MCF 10A (cell line): Measurements from ENCODE around the gene NUP54. TPM values are rescaled to one million over a fixed set of nuclear protein-coding genes. Genes with fewer than 3 reads are reported as not detected.

Experiments
- BruUV-seq: library from RNA; stranded (reverse); fragments of 400-500 nt; replicated peaks from 2 replicates; lab custom pipeline; 2021; lab: Mats Ljungman, UMichigan
- CTCF ChIA-PET: fragments of 300-600 bp; sonication (Branson Sonifier 250); formaldehyde crosslinking; extraction: SDS; loops from one replicate; lab custom pipeline; 2021; ENCODE audit warnings: antibody characterized with exemption, inconsistent platforms; lab: Yijun Ruan, JAX
- POLR2A ChIA-PET: fragments of 300-600, 350-650 bp; sonication (Branson Sonifier 250); formaldehyde crosslinking; extraction: SDS; loops from one replicate; lab custom pipeline; 2020; ENCODE audit warnings: antibody characterized with exemption, inconsistent platforms; lab: Yijun Ruan, JAX
- DNase-seq: peaks from one replicate; pipeline ENCODE4 v3.0.0-alpha.2; 2018; ENCODE audit not compliant: unreplicated experiment
- H3K27ac Mint-ChIP-seq: one replicate; pipeline ENCODE4 v1.8.0; 2022; ENCODE audit warnings: mild to moderate bottlenecking, low read depth, mixed read lengths; ENCODE audit not compliant: unreplicated experiment
- H3K27me3 Mint-ChIP-seq: one replicate; pipeline ENCODE4 v1.8.0; 2022; ENCODE audit warnings: mixed read lengths; ENCODE audit not compliant: insufficient read depth, unreplicated experiment
- H3K36me3 Mint-ChIP-seq: one replicate; pipeline ENCODE4 v1.8.0; 2022; ENCODE audit warnings: mild to moderate bottlenecking, moderate library complexity, mixed read lengths; ENCODE audit not compliant: insufficient read depth, unreplicated experiment
- H3K4me1 Mint-ChIP-seq: one replicate; pipeline ENCODE4 v1.8.0; 2022; ENCODE audit warnings: mixed read lengths; ENCODE audit not compliant: insufficient read depth, unreplicated experiment
- H3K4me3 Mint-ChIP-seq: one replicate; pipeline ENCODE4 v1.8.0; 2022; ENCODE audit warnings: mild to moderate bottlenecking, moderate library complexity, mixed read lengths; ENCODE audit not compliant: unreplicated experiment
- H3K9me3 Mint-ChIP-seq: one replicate; pipeline ENCODE4 v1.8.0; 2022; ENCODE audit warnings: mixed read lengths; ENCODE audit not compliant: unreplicated experiment
- intact Hi-C: fragments of 100-400 bp; cut with micrococcal nuclease; formaldehyde crosslinking; loops from 2 replicates; pipeline ENCODE4 v1.14.1; 2022
- total RNA-seq: library from RNA; stranded (reverse); gene quantifications from 2 replicates; pipeline ENCODE4 v1.2.3, GENCODE V29; 2022
- TF ChIP-seq, protein P1 (sequence below): fragments of 200-600 bp; IDR thresholded peaks from one replicate; pipeline ENCODE4 v1.8.0; 2022; ENCODE audit warnings: antibody characterized with exemption, mild to moderate bottlenecking; ENCODE audit not compliant: unreplicated experiment

The NUP54 gene
- total RNA-seq, 1 experiment from 2014 or later: 51.5 TPM

DNA sequence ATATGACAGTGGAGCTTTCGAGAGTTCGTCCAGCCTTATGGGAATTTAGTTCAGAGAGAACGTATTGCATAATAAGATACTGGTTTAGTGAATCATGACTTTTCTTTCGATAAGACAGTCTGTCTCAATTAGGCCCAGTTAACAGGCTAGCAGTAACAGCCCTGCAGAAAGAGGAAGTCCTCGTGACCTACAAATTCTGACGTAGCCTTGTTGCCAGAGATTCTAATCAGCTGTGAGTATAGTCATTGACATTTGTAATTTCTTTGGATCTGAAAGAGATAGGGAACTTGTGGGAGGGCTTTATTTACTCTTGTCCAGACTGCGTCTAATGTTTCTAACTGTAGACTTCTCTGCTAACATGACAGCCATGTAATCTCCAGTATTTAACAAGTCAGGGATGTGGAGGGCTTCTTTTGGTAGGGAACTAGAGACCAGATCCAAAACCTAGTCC, 57.9 kb downstream of the NUP54 start:
- POLR2A ChIA-PET: interaction anchor here (0.5 to 8.2 kb wide), 21 partner anchors 9 to 1728 kb away, joined by 3 to 60 read pairs (median 3); partner anchors contain the start of genes BTC, NAAA, NUP54 and SDAD1
- peak overlapping the region; percentile 80 for H3K27ac Mint-ChIP-seq
- H3K4me3 Mint-ChIP-seq: peak overlapping the region; percentile 17
- TF ChIP-seq, protein P1, sequence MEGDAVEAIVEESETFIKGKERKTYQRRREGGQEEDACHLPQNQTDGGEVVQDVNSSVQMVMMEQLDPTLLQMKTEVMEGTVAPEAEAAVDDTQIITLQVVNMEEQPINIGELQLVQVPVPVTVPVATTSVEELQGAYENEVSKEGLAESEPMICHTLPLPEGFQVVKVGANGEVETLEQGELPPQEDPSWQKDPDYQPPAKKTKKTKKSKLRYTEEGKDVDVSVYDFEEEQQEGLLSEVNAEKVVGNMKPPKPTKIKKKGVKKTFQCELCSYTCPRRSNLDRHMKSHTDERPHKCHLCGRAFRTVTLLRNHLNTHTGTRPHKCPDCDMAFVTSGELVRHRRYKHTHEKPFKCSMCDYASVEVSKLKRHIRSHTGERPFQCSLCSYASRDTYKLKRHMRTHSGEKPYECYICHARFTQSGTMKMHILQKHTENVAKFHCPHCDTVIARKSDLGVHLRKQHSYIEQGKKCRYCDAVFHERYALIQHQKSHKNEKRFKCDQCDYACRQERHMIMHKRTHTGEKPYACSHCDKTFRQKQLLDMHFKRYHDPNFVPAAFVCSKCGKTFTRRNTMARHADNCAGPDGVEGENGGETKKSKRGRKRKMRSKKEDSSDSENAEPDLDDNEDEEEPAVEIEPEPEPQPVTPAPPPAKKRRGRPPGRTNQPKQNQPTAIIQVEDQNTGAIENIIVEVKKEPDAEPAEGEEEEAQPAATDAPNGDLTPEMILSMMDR: no peak
- peak; percentile 88 for DNase-seq
- no peaks in the 10 kb centered on the region for H3K36me3 Mint-ChIP-seq
- BruUV-seq: no TSS peak
- no peaks in the 10 kb centered on the region for H3K27me3 Mint-ChIP-seq
- CTCF ChIA-PET: interaction anchor here (0.7 to 1.7 kb wide), 5 partner anchors 9 to 98 kb away, joined by 3 to 7 read pairs (median 4); no protein-coding TSS in a partner anchor
- peaks cover 21% of the 10 kb centered on the region for H3K4me1 Mint-ChIP-seq
- intact Hi-C loops: no loop called here
- H3K9me3 Mint-ChIP-seq: no peaks in the 10 kb centered on the region

DNA sequence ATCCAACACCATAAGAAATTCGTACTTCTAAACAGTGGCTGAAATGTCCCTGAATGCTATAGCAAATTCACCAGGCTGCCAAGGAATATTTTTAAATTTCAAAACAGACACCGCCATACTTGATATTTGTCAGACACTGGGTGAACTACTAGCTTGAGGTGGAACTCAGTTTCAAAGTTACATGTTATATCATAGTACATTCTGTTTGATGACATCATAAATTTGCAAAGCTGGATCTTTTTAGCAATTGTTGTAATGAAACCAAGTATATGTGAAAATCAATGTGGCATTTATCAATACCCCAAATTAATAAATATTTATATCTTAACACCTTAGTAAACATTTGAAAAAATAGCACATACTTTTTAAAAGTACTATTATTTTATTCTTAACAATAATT, 59.5 kb downstream of the NUP54 start:
- H3K9me3 Mint-ChIP-seq: no peaks in the 10 kb centered on the region
- intact Hi-C loops: no loop called here
- DNase-seq: no peak
- BruUV-seq: no TSS peak
- H3K4me1 Mint-ChIP-seq: peaks cover 21% of the 10 kb centered on the region
- ChIA-PET POLR2A (interaction anchor here (2.2 to 8.2 kb wide), 3 partner anchors 11 to 58 kb away, joined by 6 to 60 read pairs (median 7); partner anchors contain the start of gene NUP54), CTCF (interaction anchor here (0.7 to 0.9 kb wide), 2 partner anchors 93 to 207 kb away, joined by 4 to 5 read pairs; no protein-coding TSS in a partner anchor)
- no peaks in the 10 kb centered on the region for H3K27me3 Mint-ChIP-seq
- TF ChIP-seq, protein P1: no peak
- H3K27ac Mint-ChIP-seq: no peak overlapping the region
- H3K36me3 Mint-ChIP-seq: no peaks in the 10 kb centered on the region
- H3K4me3 Mint-ChIP-seq: no peak overlapping the region

DNA sequence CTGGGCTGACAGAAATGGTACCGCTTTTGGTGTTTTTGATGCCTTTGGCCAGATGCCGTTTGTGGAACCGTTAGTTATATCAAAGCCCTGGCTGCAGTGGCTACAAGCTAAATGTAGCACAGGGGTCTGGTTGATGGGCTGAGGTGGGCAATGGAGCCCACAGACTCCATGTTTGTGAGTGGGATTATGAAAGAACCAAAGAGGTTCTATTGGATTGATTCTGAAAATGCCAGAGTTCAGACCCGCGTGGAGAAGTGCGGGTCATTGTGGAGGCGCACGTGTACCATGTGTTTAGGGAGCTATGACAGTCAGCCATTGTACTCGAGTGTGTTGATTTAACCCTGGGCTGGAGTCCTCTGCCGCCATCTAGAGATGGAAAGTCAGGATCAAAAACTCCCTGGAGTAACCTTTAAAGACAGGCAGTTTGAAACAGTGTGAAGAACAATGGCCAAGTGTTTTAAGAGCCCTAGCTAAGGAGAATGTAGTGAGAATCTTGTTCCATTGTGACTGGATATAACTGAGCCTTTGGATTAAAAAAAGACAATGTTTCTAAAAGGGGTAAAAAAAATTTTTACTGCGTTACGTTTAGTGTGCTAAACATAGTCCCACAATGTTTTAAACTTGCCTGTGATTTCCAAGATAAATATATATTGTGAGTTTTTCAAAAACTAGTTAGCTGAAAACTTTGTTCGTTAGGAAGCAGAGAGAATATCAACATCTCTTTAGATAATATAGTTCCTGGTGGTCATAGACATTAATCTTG, 61.0 kb downstream of the NUP54 start:
- intact Hi-C loops: loop anchor here (1.0 to 2.0 kb wide), 2 partner anchors 20 to 92 kb away; no protein-coding TSS in a partner anchor
- H3K4me1 Mint-ChIP-seq: peaks cover 21% of the 10 kb centered on the region
- ChIA-PET POLR2A (interaction anchor here (0.6 to 8.2 kb wide), 10 partner anchors 12 to 199 kb away, joined by 3 to 60 read pairs (median 4); partner anchors contain the start of genes ART3 and NUP54), CTCF (interaction anchor here (0.6 to 8.1 kb wide), 28 partner anchors 8 to 239 kb away, joined by 3 to 128 read pairs (median 6); partner anchors contain the start of genes ART3, CXCL11 and SDAD1)
- BruUV-seq: no TSS peak
- H3K9me3 Mint-ChIP-seq: no peaks in the 10 kb centered on the region
- peak; percentile 83 for DNase-seq
- no peaks in the 10 kb centered on the region for H3K36me3 Mint-ChIP-seq
- no peaks in the 10 kb centered on the region for H3K27me3 Mint-ChIP-seq
- TF ChIP-seq, protein P1: peak; percentile 35
- no peak overlapping the region for H3K4me3 Mint-ChIP-seq
- H3K27ac Mint-ChIP-seq: peak overlapping the region; percentile 42

DNA sequence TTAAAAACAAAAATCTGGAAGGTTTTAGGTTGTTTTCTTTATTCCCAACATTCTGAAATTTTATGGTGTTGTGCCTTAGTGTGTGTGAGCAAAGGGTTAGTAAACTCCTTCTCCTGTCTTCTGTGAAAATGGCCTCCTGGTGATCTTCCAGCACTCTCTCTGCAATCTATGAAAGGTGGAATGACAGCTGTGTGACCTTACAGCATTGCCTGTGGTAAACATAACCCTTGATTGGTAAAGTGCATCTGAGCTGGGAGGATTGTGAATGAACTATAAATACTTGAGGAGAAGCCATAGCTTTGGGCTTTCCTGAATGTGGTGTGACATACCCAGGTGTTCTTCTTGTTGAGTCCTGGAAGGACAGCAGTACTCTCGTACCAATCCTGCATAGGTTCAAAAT, 63.7 kb downstream of the NUP54 start:
- CTCF ChIA-PET: interaction anchor here (1.6 to 8.1 kb wide), 3 partner anchors 10 to 90 kb away, joined by 5 to 128 read pairs (median 6); partner anchors contain the start of genes ART3 and SDAD1

More for the DNA sequence above, 63.7 kb downstream of the NUP54 start:
- no peaks in the 10 kb centered on the region for H3K36me3 Mint-ChIP-seq
- BruUV-seq: no TSS peak
- H3K4me1 Mint-ChIP-seq: peaks cover 8% of the 10 kb centered on the region
- TF ChIP-seq, protein P1: no peak
- no peak for DNase-seq
- H3K27me3 Mint-ChIP-seq: no peaks in the 10 kb centered on the region
- intact Hi-C loops: no loop called here
- H3K4me3 Mint-ChIP-seq: no peak overlapping the region
- no peaks in the 10 kb centered on the region for H3K9me3 Mint-ChIP-seq
- POLR2A ChIA-PET: interaction anchor here (0.5 to 2.7 kb wide), 3 partner anchors 11 to 94 kb away, joined by 3 to 12 read pairs (median 8); partner anchors contain the start of genes ART3 and SDAD1
- no peak overlapping the region for H3K27ac Mint-ChIP-seq
